ENCODE results near the gene CCDC85A.

- TF ChIP-seq GLIS3 (CRISPR knock-in tag; IDR thresholded peaks at IDR 0.05) (no peak), TCF4 (CRISPR knock-in tag; IDR thresholded peaks at IDR 0.05; ENCODE audit: borderline replicate concordance) (no peak), CREB5 (CRISPR knock-in tag; IDR thresholded peaks at IDR 0.05; ENCODE audit: low read depth) (no peak), TSHZ2 (CRISPR knock-in tag; IDR thresholded peaks at IDR 0.05) (no peak), SNAI2 (CRISPR knock-in tag; IDR thresholded peaks at IDR 0.05) (no peak), POU6F1 (CRISPR knock-in tag; IDR thresholded peaks at IDR 0.05; ENCODE audit: borderline replicate concordance, low read depth) (no peak), PATZ1 (CRISPR knock-in tag; IDR thresholded peaks at IDR 0.05; ENCODE audit: borderline replicate concordance) (no peak), ZFP3 (CRISPR knock-in tag; IDR thresholded peaks at IDR 0.05) (no peak), ARNTL (CRISPR knock-in tag; IDR thresholded peaks at IDR 0.05; ENCODE audit: borderline replicate concordance, low read depth) (no peak), PPARA (CRISPR knock-in tag; IDR thresholded peaks at IDR 0.05; ENCODE audit: borderline replicate concordance) (no peak), CSDC2 (CRISPR knock-in tag; IDR thresholded peaks at IDR 0.05) (no peak), ZFP30 (CRISPR knock-in tag; IDR thresholded peaks at IDR 0.05) (no peak), ZNF8 (CRISPR knock-in tag; IDR thresholded peaks at IDR 0.05) (no peak)
These were observed 154.4 kb downstream of the CCDC85A start for GRCh38 chr2:56338232-56338631.

Data from SK-N-SH treated with all-trans-retinoic acid at 6 μM for 48 hours (cell line).